Keratinocyte (primary cell): ENCODE results near the gene SRP68. TPM values are rescaled to one million over a fixed set of nuclear protein-coding genes. Genes with fewer than 3 reads are reported as not detected.

Experiments used
- DNase-seq: peaks from one replicate; pipeline ENCODE4 v3.0.0-alpha.2; 2011; ENCODE audit warnings: low read depth, missing footprints, low spot score
- FAIRE-seq: peaks from 2 replicates; lab custom pipeline; 2011; peaks lifted over from hg19 to GRCh38; lab: Jason Lieb, UNC
- H2AFZ ChIP-seq: 2 replicates; pipeline ENCODE4 v1.6.0; 2012; ENCODE audit warnings: low read length, control low read depth, inconsistent platforms; ENCODE audit not compliant: control insufficient read depth
- H3K27ac ChIP-seq: 2 replicates; pipeline ENCODE4 v1.5.1; 2011; ENCODE audit warnings: low read length; ENCODE audit not compliant: control insufficient read depth, insufficient read depth
- H3K27me3 ChIP-seq: 3 replicates; pipeline ENCODE4 v1.6.0; 2011; ENCODE audit warnings: low read length; ENCODE audit not compliant: control insufficient read depth, insufficient read depth; ENCODE audit errors: extremely low read depth
- H3K36me3 ChIP-seq, 2 experiments: 2 replicates in 1 of 2; 3 replicates in 1 of 2; pipeline ENCODE4 v1.5.1; 2011; ENCODE audit warnings: low read length in 2 of 2, mild to moderate bottlenecking in 1 of 2; ENCODE audit not compliant: control insufficient read depth in 2 of 2, insufficient read depth in 2 of 2; ENCODE audit errors: extremely low read depth in 1 of 2
- H3K4me1 ChIP-seq: 3 replicates; pipeline ENCODE4 v1.5.1; 2011; ENCODE audit warnings: low read length; ENCODE audit not compliant: control insufficient read depth, insufficient read depth; ENCODE audit errors: extremely low read depth
- H3K4me2 ChIP-seq: 3 replicates; pipeline ENCODE4 v1.6.0; 2011; ENCODE audit warnings: low read depth, low read length; ENCODE audit not compliant: control insufficient read depth, insufficient read depth; ENCODE audit errors: extremely low read depth
- H3K4me3 ChIP-seq, 3 experiments: fragments of 200-600 bp in 1 of 3; sonication (generic) in 1 of 3; 2 replicates in 2 of 3; 3 replicates in 1 of 3; pipeline ENCODE4 v1.5.1; 2011 to 2016; ENCODE audit warnings: low read length in 3 of 3, mild to moderate bottlenecking in 3 of 3, control low read depth in 2 of 3, inconsistent platforms in 1 of 3, low read depth in 1 of 3, mixed read lengths in 1 of 3, mixed run types in 1 of 3, moderate library complexity in 1 of 3; ENCODE audit not compliant: control insufficient read depth in 2 of 3, insufficient read depth in 2 of 3; ENCODE audit errors: extremely low read depth in 1 of 3
- H3K79me2 ChIP-seq: 2 replicates; pipeline ENCODE4 v1.6.0; 2012; ENCODE audit warnings: low read length; ENCODE audit not compliant: control insufficient read depth, insufficient read depth
- H3K9ac ChIP-seq: 3 replicates; pipeline ENCODE4 v1.6.0; 2011; ENCODE audit warnings: low read length; ENCODE audit not compliant: control insufficient read depth, insufficient read depth; ENCODE audit errors: extremely low read depth
- H3K9me1 ChIP-seq: 3 replicates; pipeline ENCODE4 v1.6.0; 2011; ENCODE audit warnings: low read length; ENCODE audit not compliant: control insufficient read depth, insufficient read depth; ENCODE audit errors: extremely low read depth
- H3K9me3 ChIP-seq: 2 replicates; pipeline ENCODE4 v1.5.1; 2012; ENCODE audit warnings: low read depth, low read length; ENCODE audit not compliant: control insufficient read depth
- H4K20me1 ChIP-seq: 3 replicates; pipeline ENCODE4 v1.6.0; 2011; ENCODE audit warnings: low read length; ENCODE audit not compliant: control insufficient read depth, insufficient read depth; ENCODE audit errors: extremely low read depth
- EZH2 ChIP-seq: IDR thresholded peaks from one replicate; pipeline ENCODE4 v1.6.1; 2012; ENCODE audit warnings: inconsistent platforms, mild to moderate bottlenecking, low read length, moderate library complexity
- dilution Hi-C: fragments of 300-500 bp; cut with MboI; formaldehyde crosslinking; loops from one replicate; pipeline ENCODE4 v1.7.0; 2020; ENCODE audit warnings: low sequenced_read_pairs; ENCODE audit not compliant: extremely low pct_ligation_motif_present
- polyA plus RNA-seq, 5 experiments: library from polyadenylated mRNA; depleted of rRNA in 3 of 5; stranded (reverse) in 3 of 5; stranded (forward) in 1 of 5; unstranded in 1 of 5; fragments of >200 nt; gene quantifications; 1 replicate in 1 of 5; 2 replicates in 3 of 5; 3 replicates in 1 of 5; pipeline versions ENCODE4 v1.2.1 to v1.2.3, GENCODE V29; 2011 to 2012; ENCODE audit warnings: missing spikeins in 2 of 5, low read depth in 1 of 5, low replicate concordance in 1 of 5
- TF ChIP-seq, protein P1 (sequence below), 3 experiments: IDR thresholded peaks in 1 of 3; conservative IDR thresholded peaks in 1 of 3; optimal IDR thresholded peaks in 1 of 3; 2 replicates in 2 of 3; 3 replicates in 1 of 3; pipeline versions ENCODE3 to v1.5.1; 2011; ENCODE audit warnings: low read length in 3 of 3, mild to moderate bottlenecking in 3 of 3, moderate library complexity in 2 of 3, control low read depth in 1 of 3, inconsistent platforms in 1 of 3; ENCODE audit not compliant: insufficient read depth in 2 of 3; ENCODE audit errors: extremely low read depth in 1 of 3

The SRP68 gene
- polyA plus RNA-seq, 1 donor (not counting 4 experiments of a cell fraction or from before 2014, with no cell fraction given), result 81.3 TPM

DNA sequence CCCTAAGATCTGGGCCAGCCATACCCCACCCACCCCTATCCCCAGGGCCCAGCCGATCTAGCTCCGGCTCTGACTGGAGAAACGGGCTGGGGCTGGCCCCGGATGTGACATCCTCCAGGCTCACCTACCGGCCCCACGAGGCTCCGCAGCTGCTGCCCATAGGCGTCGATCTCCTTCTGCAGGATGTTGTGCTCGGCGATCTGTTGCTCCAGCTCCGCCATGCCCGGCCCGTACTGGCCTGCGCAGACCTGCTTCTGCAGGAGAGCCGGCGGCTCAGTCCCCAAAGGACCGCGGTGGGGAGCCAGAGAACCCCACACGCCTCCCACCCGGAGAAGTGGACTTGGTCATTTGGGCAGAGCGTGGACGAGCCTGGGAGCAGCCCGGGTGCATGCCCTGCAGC lies 50.0 kb downstream of the SRP68 start:
- DNase-seq, result no peak
- Histone ChIP-seq H3K79me2 (peaks cover 11% of the 10 kb centered on the region), H3K27me3 (no peaks in the 10 kb centered on the region), H4K20me1 (peaks cover 7% of the 10 kb centered on the region), H3K9me1 (no peaks in the 10 kb centered on the region), H3K4me1 (peaks cover 17% of the 10 kb centered on the region), H2AFZ (no peak overlapping the region), H3K9ac (no peak overlapping the region), H3K4me3 (no peak overlapping the region), H3K27ac (no peak overlapping the region), H3K36me3 (peaks cover 10 to 22% of the 10 kb centered on the region in 2 experiments), H3K4me2 (no peak overlapping the region), H3K9me3 (no peaks in the 10 kb centered on the region)
- no peak for FAIRE-seq
- dilution Hi-C loops, result no loop called here
- TF ChIP-seq EZH2, result no peak
- TF ChIP-seq, protein P1, sequence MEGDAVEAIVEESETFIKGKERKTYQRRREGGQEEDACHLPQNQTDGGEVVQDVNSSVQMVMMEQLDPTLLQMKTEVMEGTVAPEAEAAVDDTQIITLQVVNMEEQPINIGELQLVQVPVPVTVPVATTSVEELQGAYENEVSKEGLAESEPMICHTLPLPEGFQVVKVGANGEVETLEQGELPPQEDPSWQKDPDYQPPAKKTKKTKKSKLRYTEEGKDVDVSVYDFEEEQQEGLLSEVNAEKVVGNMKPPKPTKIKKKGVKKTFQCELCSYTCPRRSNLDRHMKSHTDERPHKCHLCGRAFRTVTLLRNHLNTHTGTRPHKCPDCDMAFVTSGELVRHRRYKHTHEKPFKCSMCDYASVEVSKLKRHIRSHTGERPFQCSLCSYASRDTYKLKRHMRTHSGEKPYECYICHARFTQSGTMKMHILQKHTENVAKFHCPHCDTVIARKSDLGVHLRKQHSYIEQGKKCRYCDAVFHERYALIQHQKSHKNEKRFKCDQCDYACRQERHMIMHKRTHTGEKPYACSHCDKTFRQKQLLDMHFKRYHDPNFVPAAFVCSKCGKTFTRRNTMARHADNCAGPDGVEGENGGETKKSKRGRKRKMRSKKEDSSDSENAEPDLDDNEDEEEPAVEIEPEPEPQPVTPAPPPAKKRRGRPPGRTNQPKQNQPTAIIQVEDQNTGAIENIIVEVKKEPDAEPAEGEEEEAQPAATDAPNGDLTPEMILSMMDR (optimal IDR thresholded peaks at IDR 0.05 in 1 of 3, IDR thresholded peaks at IDR 0.05 in 1 of 3, conservative IDR thresholded peaks at IDR 0.05 in 1 of 3; ENCODE audit: extremely low read depth in 1 of 3, insufficient read depth in 2 of 3, low read length in 3 of 3), result no peak

DNA sequence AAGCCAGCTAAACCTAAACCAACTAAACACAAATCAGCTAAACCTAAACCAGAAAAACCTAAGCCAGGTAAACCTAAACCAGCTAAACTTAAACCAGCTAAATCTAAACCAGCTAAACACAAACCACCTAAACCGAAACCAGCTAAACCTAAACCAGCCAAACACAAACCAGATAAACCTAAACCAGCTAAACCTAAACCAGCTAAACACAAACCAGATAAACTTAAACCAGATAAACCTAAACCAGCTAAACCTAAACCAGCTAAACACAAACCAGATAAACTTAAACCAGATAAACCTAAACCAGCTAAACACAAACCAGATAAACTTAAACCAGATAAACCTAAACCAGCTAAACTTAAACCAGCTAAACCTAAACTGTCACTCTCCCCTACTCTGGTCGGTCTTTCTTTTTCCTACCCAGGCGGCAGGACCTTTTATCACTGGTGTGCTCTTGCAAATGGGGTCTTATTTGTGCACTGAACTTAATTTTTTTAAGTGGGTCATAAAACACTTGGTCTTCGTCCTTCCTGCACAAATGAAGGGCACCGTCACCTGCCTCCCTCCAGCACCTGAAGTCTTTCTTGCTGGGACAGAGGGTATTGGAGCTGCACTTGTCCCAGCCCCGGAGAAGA lies 52.4 kb downstream of the SRP68 start:
- Histone ChIP-seq H3K4me1 (peaks cover 5% of the 10 kb centered on the region), H3K9me3 (no peaks in the 10 kb centered on the region), H3K27ac (no peak overlapping the region), H3K4me3 (no peak overlapping the region), H3K9me1 (no peaks in the 10 kb centered on the region), H4K20me1 (peaks cover 7% of the 10 kb centered on the region), H2AFZ (no peak overlapping the region), H3K4me2 (no peak overlapping the region), H3K79me2 (peaks cover 2% of the 10 kb centered on the region), H3K9ac (no peak overlapping the region), H3K27me3 (no peaks in the 10 kb centered on the region), H3K36me3 (peaks cover 10 to 27% of the 10 kb centered on the region in 2 experiments)
- TF ChIP-seq EZH2, result no peak
- TF ChIP-seq, protein P1 (optimal IDR thresholded peaks at IDR 0.05 in 1 of 3, IDR thresholded peaks at IDR 0.05 in 1 of 3, conservative IDR thresholded peaks at IDR 0.05 in 1 of 3; ENCODE audit: extremely low read depth in 1 of 3, insufficient read depth in 2 of 3, low read length in 3 of 3), result no peak
- dilution Hi-C loops, result no loop called here
- no peak for FAIRE-seq
- DNase-seq, result no peak
